ENCODE measurements around the gene SELENOO.

The SELENOO gene

GRCh38 chr22:50185375-50186087 lies 15.3 kb upstream of the SELENOO start, which contains the start of gene TRABD:
Gene TRABD, plus strand, starts transcription at chr22:50185913. Its CDS starts 7,148 bp downstream, at chr22:50193061.
- peak; percentile 34 for DNase-seq

GRCh38 chr22:50186181-50186714 lies 14.6 kb upstream of the SELENOO start:
- DNase-seq, result no peak

GRCh38 chr22:50186761-50187523 lies 13.9 kb upstream of the SELENOO start:
- no peak for DNase-seq

GRCh38 chr22:50188356-50188755 lies 12.5 kb upstream of the SELENOO start:
- no peak for DNase-seq

GRCh38 chr22:50189184-50189848 lies 11.5 kb upstream of the SELENOO start:
- DNase-seq, result no peak

GRCh38 chr22:50189849-50190181 lies 11.0 kb upstream of the SELENOO start:
- DNase-seq, result no peak

- DNase-seq, result peak; percentile 61
Measured at GRCh38 chr22:50190182-50190940, 10.4 kb upstream of the SELENOO start.

- DNase-seq, result no peak
Measured at GRCh38 chr22:50190941-50191741, 9.7 kb upstream of the SELENOO start.

GRCh38 chr22:50192436-50193204 lies 8.2 kb upstream of the SELENOO start:
- no peak for DNase-seq

GRCh38 chr22:50193621-50194020 lies 7.2 kb upstream of the SELENOO start:
- DNase-seq, result no peak

- DNase-seq, result no peak
Measured at GRCh38 chr22:50194037-50194805, 6.6 kb upstream of the SELENOO start.

GRCh38 chr22:50196256-50196655 lies 4.6 kb upstream of the SELENOO start:
- no peak for DNase-seq

GRCh38 chr22:50197000-50197800 lies 3.6 kb upstream of the SELENOO start:
- DNase-seq, result no peak

GRCh38 chr22:50197856-50198623 lies 2.8 kb upstream of the SELENOO start:
- DNase-seq, result no peak

GRCh38 chr22:50198624-50199017 lies 2.2 kb upstream of the SELENOO start:
- DNase-seq, result no peak

- DNase-seq, result no peak
Measured at GRCh38 chr22:50199251-50199721, 1.5 kb upstream of the SELENOO start.

- DNase-seq, result no peak
Measured at GRCh38 chr22:50199829-50200460, 866 bp upstream of the SELENOO start.

Measured in DMS79 (cell line).